Neural cell (in vitro differentiated cells): ENCODE measurements around the gene NUP50. TPM values are rescaled to one million over a fixed set of nuclear protein-coding genes. Genes with fewer than 3 reads are reported as not detected.

Experiments used
- H2AFZ ChIP-seq: fragments of 200-600, 300-800 bp; sonication (generic), shearing (Covaris generic); 2 replicates; pipeline ENCODE4 v1.6.0; 2014; ENCODE audit warnings: low read depth, mild to moderate bottlenecking, antibody characterized with exemption, low read length, moderate library complexity
- H3F3A ChIP-seq: fragments of 200-600 bp; shearing (Covaris generic); 2 replicates; pipeline ENCODE4 v1.6.1; 2016; ENCODE audit warnings: mild to moderate bottlenecking, moderate library complexity, mixed read lengths, antibody characterized with exemption, low read length; ENCODE audit not compliant: insufficient read depth, poor library complexity, severe bottlenecking
- H3K27ac ChIP-seq: fragments of 200-600, 300-800 bp; sonication (generic), shearing (Covaris generic); 2 replicates; pipeline ENCODE4 v1.5.1; 2014; ENCODE audit warnings: mild to moderate bottlenecking, low read length, moderate library complexity
- H3K27me3 ChIP-seq: fragments of 300-800, 200-600 bp; sonication (generic), shearing (Covaris generic); 2 replicates; pipeline ENCODE4 v1.6.0; 2014; ENCODE audit warnings: mild to moderate bottlenecking, low read depth, low read length, moderate library complexity; ENCODE audit not compliant: insufficient read depth
- H3K36me3 ChIP-seq: fragments of 300-800, 200-600 bp; sonication (generic), shearing (Covaris generic); 2 replicates; pipeline ENCODE4 v1.5.1; 2014; ENCODE audit warnings: mild to moderate bottlenecking, antibody characterized with exemption, low read length, moderate library complexity; ENCODE audit not compliant: insufficient read depth
- H3K4me2 ChIP-seq: fragments of 300-800, 200-600 bp; sonication (generic), shearing (Covaris generic); 2 replicates; pipeline ENCODE4 v1.6.0; 2014; ENCODE audit warnings: mild to moderate bottlenecking, low read length
- H3K4me3 ChIP-seq: fragments of 300-800, 200-600 bp; sonication (generic), shearing (Covaris generic); 2 replicates; pipeline ENCODE4 v1.5.1; 2014; ENCODE audit warnings: mild to moderate bottlenecking, low read length, moderate library complexity
- H3K79me2 ChIP-seq: fragments of 200-600 bp; shearing (Covaris generic); replicated peaks from 2 replicates; pipeline ENCODE4 v1.6.0; 2014; ENCODE audit warnings: mild to moderate bottlenecking, low read length, moderate library complexity; ENCODE audit not compliant: insufficient read depth
- H3K9ac ChIP-seq: fragments of 300-800, 200-600 bp; sonication (generic), shearing (Covaris generic); 2 replicates; pipeline ENCODE4 v1.6.1; 2016; ENCODE audit warnings: mild to moderate bottlenecking, low read length, mixed read lengths
- H3K9me2 ChIP-seq: fragments of 200-600 bp; shearing (Covaris generic); 2 replicates; pipeline ENCODE4 v1.6.1; 2016; ENCODE audit warnings: mild to moderate bottlenecking, low read length, mixed read lengths; ENCODE audit not compliant: insufficient read depth
- H3K9me3 ChIP-seq: fragments of 200-600, 300-800 bp; sonication (generic), shearing (Covaris generic); 2 replicates; pipeline ENCODE4 v1.6.1; 2016; ENCODE audit warnings: mild to moderate bottlenecking, mixed run types, low read length, moderate library complexity, mixed read lengths
- H4K20me1 ChIP-seq: fragments of 200-600 bp; shearing (Covaris generic); 2 replicates; pipeline ENCODE4 v1.6.1; 2016; ENCODE audit warnings: mild to moderate bottlenecking, mixed run types; ENCODE audit not compliant: insufficient read depth
- EP300 ChIP-seq: fragments of 450-650 bp; conservative IDR thresholded peaks from 2 replicates; pipeline ENCODE4 v1.6.1; 2014; ENCODE audit warnings: antibody characterized with exemption, mild to moderate bottlenecking, moderate library complexity; ENCODE audit not compliant: poor library complexity, severe bottlenecking
- EZH2 ChIP-seq: fragments of 200-600, 300-800 bp; shearing (Covaris generic), sonication (generic); IDR thresholded peaks from 2 replicates; pipeline ENCODE4 v1.6.1; 2014; ENCODE audit warnings: antibody characterized with exemption, low read length, borderline replicate concordance, mild to moderate bottlenecking; ENCODE audit not compliant: insufficient read depth, poor library complexity, severe bottlenecking
- MXI1 ChIP-seq: fragments of 450-650 bp; conservative IDR thresholded peaks from 2 replicates; pipeline ENCODE4 v1.6.1; 2014; ENCODE audit warnings: antibody characterized with exemption, mild to moderate bottlenecking; ENCODE audit not compliant: poor library complexity, severe bottlenecking
- POLR2AphosphoS5 ChIP-seq: IDR thresholded peaks from 2 replicates; pipeline ENCODE4 v1.6.1; 2012
- RAD21 ChIP-seq: fragments of 450-650 bp; conservative IDR thresholded peaks from 2 replicates; pipeline ENCODE4 v1.6.1; 2014; ENCODE audit warnings: antibody characterized with exemption, mild to moderate bottlenecking, moderate library complexity
- SMC3 ChIP-seq: fragments of 450-650 bp; conservative IDR thresholded peaks from 2 replicates; pipeline ENCODE4 v1.6.1; 2014; ENCODE audit warnings: antibody characterized with exemption, mild to moderate bottlenecking, moderate library complexity; ENCODE audit not compliant: poor library complexity
- TAF1 ChIP-seq: IDR thresholded peaks from 2 replicates; pipeline ENCODE4 v1.6.1; 2012; ENCODE audit warnings: low read depth
- polyA plus RNA-seq: library from polyadenylated mRNA; depleted of rRNA; stranded (reverse); fragments of >200 nt; gene quantifications from 2 replicates; pipeline ENCODE4 v1.2.3, GENCODE V29; 2014
- TF ChIP-seq, protein P1 (sequence below): IDR thresholded peaks from 2 replicates; pipeline ENCODE4 v1.6.1; 2012; ENCODE audit warnings: borderline replicate concordance
- TF ChIP-seq, protein P2 (sequence below): fragments of 450-650 bp; IDR thresholded peaks from 2 replicates; pipeline ENCODE4 v1.5.1; 2014; ENCODE audit warnings: antibody characterized with exemption, mild to moderate bottlenecking, moderate library complexity; ENCODE audit not compliant: poor library complexity, severe bottlenecking

The NUP50 gene
- polyA plus RNA-seq, 1 donor from 2014 or later = 38.7 TPM

DNA sequence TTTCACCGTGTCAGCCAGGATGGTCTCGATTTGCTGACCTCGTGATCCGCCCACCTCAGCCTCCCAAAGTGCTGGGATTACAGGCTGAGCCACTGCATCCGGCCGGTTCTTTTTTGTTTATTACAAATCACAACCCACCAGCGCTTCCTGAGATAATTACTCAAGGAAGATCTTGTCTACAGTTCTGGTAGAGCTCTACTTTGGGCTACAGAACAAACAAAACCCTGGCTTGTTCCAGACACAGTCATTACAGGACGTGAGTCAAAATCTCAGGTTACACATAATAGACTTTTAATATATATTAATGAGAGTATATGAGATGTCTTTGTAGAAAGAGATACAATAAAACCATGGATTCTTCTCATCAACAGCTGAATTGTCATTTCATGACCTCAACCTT lies 42.8 kb upstream of the NUP50 start:
- Histone ChIP-seq H3K9me2 (no peaks in the 10 kb centered on the region), H3K79me2 (no peaks in the 10 kb centered on the region), H4K20me1 (no peaks in the 10 kb centered on the region), H2AFZ (no peak overlapping the region), H3K9me3 (no peaks in the 10 kb centered on the region), H3K27ac (no peak overlapping the region), H3F3A (no peaks in the 10 kb centered on the region), H3K36me3 (no peaks in the 10 kb centered on the region), H3K4me3 (no peak overlapping the region), H3K4me2 (no peak overlapping the region), H3K27me3 (no peaks in the 10 kb centered on the region), H3K9ac (no peak overlapping the region)
- TF ChIP-seq POLR2AphosphoS5 = no peak
- no peak for TF ChIP-seq SMC3
- no peak for TF ChIP-seq TAF1
- TF ChIP-seq, protein P1, sequence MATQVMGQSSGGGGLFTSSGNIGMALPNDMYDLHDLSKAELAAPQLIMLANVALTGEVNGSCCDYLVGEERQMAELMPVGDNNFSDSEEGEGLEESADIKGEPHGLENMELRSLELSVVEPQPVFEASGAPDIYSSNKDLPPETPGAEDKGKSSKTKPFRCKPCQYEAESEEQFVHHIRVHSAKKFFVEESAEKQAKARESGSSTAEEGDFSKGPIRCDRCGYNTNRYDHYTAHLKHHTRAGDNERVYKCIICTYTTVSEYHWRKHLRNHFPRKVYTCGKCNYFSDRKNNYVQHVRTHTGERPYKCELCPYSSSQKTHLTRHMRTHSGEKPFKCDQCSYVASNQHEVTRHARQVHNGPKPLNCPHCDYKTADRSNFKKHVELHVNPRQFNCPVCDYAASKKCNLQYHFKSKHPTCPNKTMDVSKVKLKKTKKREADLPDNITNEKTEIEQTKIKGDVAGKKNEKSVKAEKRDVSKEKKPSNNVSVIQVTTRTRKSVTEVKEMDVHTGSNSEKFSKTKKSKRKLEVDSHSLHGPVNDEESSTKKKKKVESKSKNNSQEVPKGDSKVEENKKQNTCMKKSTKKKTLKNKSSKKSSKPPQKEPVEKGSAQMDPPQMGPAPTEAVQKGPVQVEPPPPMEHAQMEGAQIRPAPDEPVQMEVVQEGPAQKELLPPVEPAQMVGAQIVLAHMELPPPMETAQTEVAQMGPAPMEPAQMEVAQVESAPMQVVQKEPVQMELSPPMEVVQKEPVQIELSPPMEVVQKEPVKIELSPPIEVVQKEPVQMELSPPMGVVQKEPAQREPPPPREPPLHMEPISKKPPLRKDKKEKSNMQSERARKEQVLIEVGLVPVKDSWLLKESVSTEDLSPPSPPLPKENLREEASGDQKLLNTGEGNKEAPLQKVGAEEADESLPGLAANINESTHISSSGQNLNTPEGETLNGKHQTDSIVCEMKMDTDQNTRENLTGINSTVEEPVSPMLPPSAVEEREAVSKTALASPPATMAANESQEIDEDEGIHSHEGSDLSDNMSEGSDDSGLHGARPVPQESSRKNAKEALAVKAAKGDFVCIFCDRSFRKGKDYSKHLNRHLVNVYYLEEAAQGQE = no peak
- no peak for TF ChIP-seq RAD21
- TF ChIP-seq, protein P2, sequence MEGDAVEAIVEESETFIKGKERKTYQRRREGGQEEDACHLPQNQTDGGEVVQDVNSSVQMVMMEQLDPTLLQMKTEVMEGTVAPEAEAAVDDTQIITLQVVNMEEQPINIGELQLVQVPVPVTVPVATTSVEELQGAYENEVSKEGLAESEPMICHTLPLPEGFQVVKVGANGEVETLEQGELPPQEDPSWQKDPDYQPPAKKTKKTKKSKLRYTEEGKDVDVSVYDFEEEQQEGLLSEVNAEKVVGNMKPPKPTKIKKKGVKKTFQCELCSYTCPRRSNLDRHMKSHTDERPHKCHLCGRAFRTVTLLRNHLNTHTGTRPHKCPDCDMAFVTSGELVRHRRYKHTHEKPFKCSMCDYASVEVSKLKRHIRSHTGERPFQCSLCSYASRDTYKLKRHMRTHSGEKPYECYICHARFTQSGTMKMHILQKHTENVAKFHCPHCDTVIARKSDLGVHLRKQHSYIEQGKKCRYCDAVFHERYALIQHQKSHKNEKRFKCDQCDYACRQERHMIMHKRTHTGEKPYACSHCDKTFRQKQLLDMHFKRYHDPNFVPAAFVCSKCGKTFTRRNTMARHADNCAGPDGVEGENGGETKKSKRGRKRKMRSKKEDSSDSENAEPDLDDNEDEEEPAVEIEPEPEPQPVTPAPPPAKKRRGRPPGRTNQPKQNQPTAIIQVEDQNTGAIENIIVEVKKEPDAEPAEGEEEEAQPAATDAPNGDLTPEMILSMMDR = no peak

DNA sequence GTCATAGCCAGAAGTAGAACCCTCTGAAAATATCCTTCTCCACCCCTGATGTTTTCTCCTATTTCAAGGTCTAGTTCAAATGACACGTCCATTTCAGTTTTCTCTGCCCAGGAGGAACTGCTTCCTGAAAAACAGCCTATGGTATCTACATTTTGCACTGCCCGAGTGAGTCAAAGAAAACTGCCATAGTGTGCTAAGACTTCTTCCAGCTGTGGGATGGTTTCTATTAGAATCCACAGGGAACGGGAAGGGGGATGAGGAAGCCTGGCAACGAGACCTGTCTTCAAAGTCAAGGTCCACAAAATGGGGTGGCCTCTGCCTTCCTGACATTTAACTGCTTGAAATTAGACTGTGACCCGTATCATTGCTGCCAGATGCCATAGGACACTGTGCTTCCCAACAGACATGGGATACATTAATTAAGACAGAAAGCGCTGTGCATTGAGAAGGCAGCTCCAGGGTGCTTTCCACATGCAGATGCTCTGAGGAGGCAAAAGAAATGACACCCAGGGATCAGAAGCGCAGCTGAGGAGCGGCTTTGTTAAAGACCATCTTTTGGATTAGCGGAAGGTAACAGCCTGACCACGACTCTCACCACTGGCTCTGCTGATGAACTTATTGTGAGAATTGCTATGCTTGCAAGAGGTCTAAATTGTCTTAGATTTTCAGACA lies 39.4 kb upstream of the NUP50 start:
- no peaks in the 10 kb centered on the region for H3K36me3 ChIP-seq
- H3K9me2 ChIP-seq = no peaks in the 10 kb centered on the region
- no peak overlapping the region for H3K4me3 ChIP-seq
- no peak for TF ChIP-seq RAD21
- no peak for TF ChIP-seq SMC3
- TF ChIP-seq EZH2 = no peak
- no peak for TF ChIP-seq POLR2AphosphoS5
- TF ChIP-seq, protein P1 = no peak
- no peak for TF ChIP-seq MXI1
- no peak for TF ChIP-seq EP300
- no peaks in the 10 kb centered on the region for H3K79me2 ChIP-seq
- no peak overlapping the region for H2AFZ ChIP-seq
- H3K27ac ChIP-seq = no peak overlapping the region
- H3K9me3 ChIP-seq = no peaks in the 10 kb centered on the region
- H3K27me3 ChIP-seq = no peaks in the 10 kb centered on the region
- no peaks in the 10 kb centered on the region for H3F3A ChIP-seq
- no peaks in the 10 kb centered on the region for H4K20me1 ChIP-seq
- H3K4me2 ChIP-seq = no peak overlapping the region
- H3K9ac ChIP-seq = no peak overlapping the region
